Trophoblast cell (in vitro differentiated cells and primary cell): ENCODE results near the gene KRTAP10-12.

Source experiments
- DNase-seq, 2 donors: peaks; one replicate each; pipeline ENCODE4 v3.0.0-alpha.2; 2016
- H2AFZ ChIP-seq: 2 replicates; pipeline ENCODE4 v1.6.1; 2013; ENCODE audit warnings: low read length, moderate library complexity, mild to moderate bottlenecking; ENCODE audit not compliant: insufficient read depth, poor library complexity
- H2AK5ac ChIP-seq: 2 replicates; pipeline ENCODE4 v1.6.1; 2013; ENCODE audit warnings: mild to moderate bottlenecking, low read length
- H2BK120ac ChIP-seq: 2 replicates; pipeline ENCODE4 v1.6.1; 2013; ENCODE audit warnings: low read length, mild to moderate bottlenecking, moderate library complexity; ENCODE audit not compliant: insufficient read depth, poor library complexity
- H2BK12ac ChIP-seq: 2 replicates; pipeline ENCODE4 v1.6.1; 2013; ENCODE audit warnings: mild to moderate bottlenecking, low read length, moderate library complexity
- H2BK5ac ChIP-seq: 2 replicates; pipeline ENCODE4 v1.6.1; 2013; ENCODE audit warnings: low read length, low read depth, moderate library complexity, mild to moderate bottlenecking; ENCODE audit not compliant: poor library complexity
- H3K14ac ChIP-seq: 2 replicates; pipeline ENCODE4 v1.6.1; 2013; ENCODE audit warnings: mild to moderate bottlenecking, low read length
- H3K18ac ChIP-seq: 2 replicates; pipeline ENCODE4 v1.6.1; 2013; ENCODE audit warnings: mild to moderate bottlenecking, low read length
- H3K23ac ChIP-seq: 2 replicates; pipeline ENCODE4 v1.6.1; 2013; ENCODE audit warnings: low read length
- H3K27ac ChIP-seq: 2 replicates; pipeline ENCODE4 v1.5.1; 2013; ENCODE audit warnings: low read depth, mild to moderate bottlenecking, inconsistent platforms, low read length, moderate library complexity
- H3K27me3 ChIP-seq: 2 replicates; pipeline ENCODE4 v1.6.1; 2013; ENCODE audit warnings: inconsistent platforms, mild to moderate bottlenecking, low read length, moderate library complexity; ENCODE audit not compliant: insufficient read depth
- H3K36me3 ChIP-seq, 2 experiments: 1 replicate in 1 of 2; 2 replicates in 1 of 2; pipeline ENCODE4 v1.6.1; 2013; ENCODE audit warnings: low read length in 2 of 2, mild to moderate bottlenecking in 2 of 2, moderate library complexity in 1 of 2; ENCODE audit not compliant: insufficient read depth in 2 of 2, control insufficient read depth in 1 of 2
- H3K4ac ChIP-seq: 2 replicates; pipeline ENCODE4 v1.6.1; 2013; ENCODE audit warnings: low read depth, mild to moderate bottlenecking, low read length, moderate library complexity
- H3K4me1 ChIP-seq, 2 experiments: 1 replicate in 1 of 2; 2 replicates in 1 of 2; pipeline ENCODE4 v1.6.1; 2013; ENCODE audit warnings: low read length in 2 of 2, mild to moderate bottlenecking in 2 of 2, moderate library complexity in 1 of 2; ENCODE audit not compliant: insufficient read depth in 2 of 2, control insufficient read depth in 1 of 2
- H3K4me2 ChIP-seq: 2 replicates; pipeline ENCODE4 v1.6.1; 2013; ENCODE audit warnings: inconsistent platforms, mild to moderate bottlenecking, low read length, moderate library complexity
- H3K4me3 ChIP-seq: 2 replicates; pipeline ENCODE4 v1.5.1; 2013; ENCODE audit warnings: mild to moderate bottlenecking, low read depth, low read length, inconsistent platforms
- H3K79me1 ChIP-seq: one replicate; pipeline ENCODE4 v1.6.1; 2013; ENCODE audit warnings: low read length
- H3K79me2 ChIP-seq: 2 replicates; pipeline ENCODE4 v1.6.1; 2013; ENCODE audit warnings: low read length, mild to moderate bottlenecking; ENCODE audit not compliant: control insufficient read depth, insufficient read depth, poor library complexity
- H3K9ac ChIP-seq: 2 replicates; pipeline ENCODE4 v1.6.1; 2013; ENCODE audit warnings: mild to moderate bottlenecking, low read length
- H3K9me3 ChIP-seq: 2 replicates; pipeline ENCODE4 v1.6.1; 2013; ENCODE audit warnings: low read depth, mild to moderate bottlenecking, control low read depth, inconsistent platforms, low read length; ENCODE audit not compliant: insufficient read depth
- H4K12ac ChIP-seq: 2 replicates; pipeline ENCODE4 v1.6.1; 2013; ENCODE audit warnings: low read depth, mild to moderate bottlenecking, low read length, moderate library complexity
- H4K8ac ChIP-seq: 2 replicates; pipeline ENCODE4 v1.6.1; 2013; ENCODE audit warnings: low read depth, mild to moderate bottlenecking, low read length, moderate library complexity
- H4K91ac ChIP-seq: one replicate; pipeline ENCODE4 v1.6.1; 2013; ENCODE audit warnings: low read depth, mild to moderate bottlenecking, low read length, moderate library complexity
- WGBS: extraction: QIAGEN DNeasy Blood & Tissue Kit; methylation state at CpG from one replicate; pipeline ENCODE4 v1.1.7; 2013; ENCODE audit warnings: missing lambda C conversion rate; ENCODE audit not compliant: insufficient read length, insufficient coverage; ENCODE audit errors: extremely low coverage; 5-methylcytosine and 5-hydroxymethylcytosine counted together

The KRTAP10-12 gene

DNA sequence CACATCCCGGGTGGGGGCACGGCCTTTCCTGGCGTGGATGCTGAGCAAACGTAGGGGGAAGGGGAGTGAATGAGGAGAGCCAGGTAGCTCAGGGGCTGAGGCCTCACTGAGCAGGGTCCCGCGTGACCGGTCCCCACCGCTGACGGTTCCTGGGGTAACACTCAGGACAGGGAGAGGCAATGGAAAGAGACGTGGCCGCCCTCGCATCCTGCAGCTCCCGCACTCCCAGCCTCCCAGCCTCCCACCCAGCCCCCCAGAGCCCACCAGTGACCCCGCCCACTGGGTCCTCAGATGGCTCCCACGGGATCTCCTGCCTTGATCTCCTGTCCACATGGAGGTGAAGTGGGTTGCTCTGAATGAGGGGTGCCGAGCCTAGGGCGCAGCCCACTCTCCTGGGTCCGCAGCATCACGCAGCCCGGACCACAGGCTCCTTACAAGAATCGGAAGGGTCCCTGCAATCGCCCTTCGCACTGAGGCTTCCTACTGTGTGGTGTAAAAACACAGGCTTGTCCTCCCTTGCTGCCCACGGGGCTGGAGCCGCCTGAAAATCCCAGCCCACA is 12.0 kb downstream of the KRTAP10-12 start:
- Histone ChIP-seq H4K8ac (no peak overlapping the region), H3K79me1 (no peaks in the 10 kb centered on the region), H2BK5ac (no peak overlapping the region), H3K9me3 (peaks cover 15% of the 10 kb centered on the region), H2AFZ (no peak overlapping the region), H3K4ac (no peak overlapping the region), H3K23ac (no peak overlapping the region), H2BK120ac (no peak overlapping the region), H3K36me3 (no peaks in the 10 kb centered on the region), H3K9ac (no peak overlapping the region), H4K12ac (no peak overlapping the region), H3K18ac (no peak overlapping the region), H3K27me3 (peaks cover 79% of the 10 kb centered on the region), H3K27ac (no peak overlapping the region), H2BK12ac (no peak overlapping the region), H4K91ac (no peak overlapping the region), H3K79me2 (no peaks in the 10 kb centered on the region), H3K4me1 (peaks cover 0 to 7% of the 10 kb centered on the region in 2 experiments), H3K14ac (no peak overlapping the region), H3K4me3 (no peak overlapping the region), H2AK5ac (no peak overlapping the region), H3K4me2 (no peak overlapping the region)
- no CpG with 5 or more reads among the region's 25 CpGs for WGBS
- DNase-seq, result no peak

DNA sequence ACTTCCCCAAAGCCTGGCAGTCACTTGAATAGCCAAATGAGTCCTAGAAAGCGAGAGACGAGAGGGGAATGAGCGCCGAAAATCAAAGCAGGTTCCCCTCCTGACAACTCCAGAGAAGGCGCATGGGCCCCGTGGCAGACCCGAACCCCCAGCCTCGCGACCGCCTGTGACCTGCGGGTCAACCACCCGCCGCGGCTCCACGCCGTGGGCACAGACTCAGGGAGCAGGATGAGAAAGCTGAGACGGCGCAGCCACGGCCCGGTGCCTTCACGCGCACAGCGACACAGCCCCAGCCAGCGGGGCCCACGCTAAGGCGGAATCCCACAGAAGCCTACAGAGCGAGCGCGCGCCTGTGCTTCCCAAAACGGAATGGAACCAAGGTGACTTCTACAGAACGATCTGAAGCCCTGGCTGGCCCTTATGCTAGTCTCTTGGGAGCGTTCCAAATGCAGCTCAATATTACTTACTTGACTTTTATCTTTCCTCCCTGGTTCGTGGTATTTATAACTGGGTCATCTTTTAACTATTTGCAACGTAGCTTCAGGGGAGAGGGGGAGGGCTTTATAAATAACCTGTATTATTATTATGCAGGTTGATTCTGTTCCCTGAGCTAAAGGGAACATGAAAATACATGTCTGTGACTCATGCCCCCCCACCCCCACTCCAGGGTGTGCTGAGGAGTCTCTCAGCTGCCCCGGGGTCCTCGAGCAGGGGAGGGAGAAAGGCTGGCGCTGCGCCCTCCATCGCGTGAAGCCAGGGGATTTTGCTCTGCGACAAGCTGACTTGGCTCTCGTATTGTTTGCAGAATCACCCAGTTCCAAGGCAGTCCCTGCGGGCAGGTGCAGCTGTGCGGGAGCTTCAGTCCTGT is 12.7 kb downstream of the KRTAP10-12 start:
- Histone ChIP-seq H3K18ac (no peak overlapping the region), H2AFZ (no peak overlapping the region), H2BK120ac (no peak overlapping the region), H3K4ac (no peak overlapping the region), H3K4me1 (peaks cover 0 to 7% of the 10 kb centered on the region in 2 experiments), H4K8ac (no peak overlapping the region), H3K79me1 (no peaks in the 10 kb centered on the region), H3K36me3 (no peaks in the 10 kb centered on the region), H3K9ac (no peak overlapping the region), H2AK5ac (no peak overlapping the region), H3K14ac (no peak overlapping the region), H3K9me3 (peaks cover 12% of the 10 kb centered on the region), H4K12ac (no peak overlapping the region), H3K4me3 (no peak overlapping the region), H2BK12ac (no peak overlapping the region), H3K27me3 (peaks cover 74% of the 10 kb centered on the region), H3K79me2 (no peaks in the 10 kb centered on the region), H2BK5ac (no peak overlapping the region), H4K91ac (no peak overlapping the region), H3K4me2 (no peak overlapping the region), H3K27ac (no peak overlapping the region), H3K23ac (no peak overlapping the region)
- no CpG with 5 or more reads among the region's 45 CpGs for WGBS
- DNase-seq, result no peak

DNA sequence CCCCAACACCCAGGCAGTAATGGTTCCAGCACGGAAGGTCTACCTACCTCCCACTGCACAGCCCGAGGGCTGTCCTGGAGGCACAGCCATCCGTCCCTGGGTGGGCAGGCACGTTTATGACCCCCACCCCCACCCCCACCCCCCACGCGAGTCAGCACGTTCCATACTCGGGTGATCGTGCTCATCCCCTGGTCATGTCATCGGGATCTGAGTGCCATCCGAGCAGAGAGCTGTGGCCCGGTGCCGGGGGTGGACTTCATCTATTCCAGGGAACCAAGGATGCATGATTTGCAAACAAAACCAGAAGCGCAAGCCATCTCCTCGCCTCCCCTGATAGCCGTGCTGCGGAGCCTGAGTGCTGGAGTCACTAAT is 13.3 kb downstream of the KRTAP10-12 start:
- H3K4ac ChIP-seq, result no peak overlapping the region
- no peak overlapping the region for H3K14ac ChIP-seq
- H4K8ac ChIP-seq, result no peak overlapping the region
- no CpG with 5 or more reads among the region's 17 CpGs for WGBS
- H3K9ac ChIP-seq, result no peak overlapping the region
- no peak overlapping the region for H2AK5ac ChIP-seq
- H3K18ac ChIP-seq, result no peak overlapping the region
- H4K12ac ChIP-seq, result no peak overlapping the region
- no peak overlapping the region for H2BK5ac ChIP-seq
- no peak for DNase-seq
- no peak overlapping the region for H4K91ac ChIP-seq
- H3K79me2 ChIP-seq, result no peaks in the 10 kb centered on the region
- no peaks in the 10 kb centered on the region for H3K79me1 ChIP-seq
- no peak overlapping the region for H2BK12ac ChIP-seq
- H2BK120ac ChIP-seq, result no peak overlapping the region
- peaks cover 72% of the 10 kb centered on the region for H3K27me3 ChIP-seq
- H3K36me3 ChIP-seq, result no peaks in the 10 kb centered on the region
- H3K4me1 ChIP-seq, result peaks cover 0 to 7% of the 10 kb centered on the region in 2 experiments
- peaks cover 10% of the 10 kb centered on the region for H3K9me3 ChIP-seq
- H3K27ac ChIP-seq, result no peak overlapping the region
- no peak overlapping the region for H2AFZ ChIP-seq
- H3K23ac ChIP-seq, result no peak overlapping the region
- H3K4me3 ChIP-seq, result no peak overlapping the region
- no peak overlapping the region for H3K4me2 ChIP-seq

DNA sequence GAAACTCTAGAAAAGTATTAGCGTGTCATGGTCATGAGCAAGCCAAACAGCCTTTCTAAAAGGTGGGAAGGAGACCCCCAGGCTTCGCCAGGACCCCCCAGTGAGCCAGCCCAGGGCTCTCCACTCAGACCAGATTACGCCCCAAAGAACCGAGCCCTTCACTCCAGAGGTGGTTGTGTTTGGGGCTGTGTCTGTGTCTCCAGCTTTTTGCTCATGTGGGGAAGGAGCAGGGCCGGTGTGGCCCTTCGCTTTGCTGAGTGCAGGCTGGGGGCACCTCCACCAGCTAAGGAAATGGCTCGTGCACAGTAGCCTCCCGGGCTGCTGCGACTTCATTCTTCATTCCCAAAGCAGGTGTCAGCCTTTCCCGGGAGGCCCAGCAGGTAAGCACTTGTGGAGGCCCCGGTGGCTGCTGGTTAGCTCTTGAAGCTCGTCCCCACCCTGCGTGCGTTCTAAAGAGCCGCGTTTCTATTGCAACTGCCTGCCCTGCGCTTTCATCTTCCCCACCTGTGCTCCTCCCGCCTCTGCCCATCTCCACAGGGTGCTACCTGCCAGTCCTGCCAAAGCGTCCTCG is 13.9 kb downstream of the KRTAP10-12 start:
- no CpG with 5 or more reads among the region's 20 CpGs for WGBS
- Histone ChIP-seq H3K79me2 (no peaks in the 10 kb centered on the region), H4K12ac (no peak overlapping the region)

More for the DNA sequence above, 13.9 kb downstream of the KRTAP10-12 start:
- Histone ChIP-seq H3K4ac (no peak overlapping the region), H2BK120ac (no peak overlapping the region), H2AFZ (no peak overlapping the region), H4K8ac (no peak overlapping the region), H3K27me3 (peaks cover 72% of the 10 kb centered on the region), H2BK12ac (no peak overlapping the region), H3K27ac (no peak overlapping the region), H3K23ac (no peak overlapping the region), H3K4me1 (peaks cover 0 to 7% of the 10 kb centered on the region in 2 experiments), H2AK5ac (no peak overlapping the region), H3K9ac (no peak overlapping the region), H2BK5ac (no peak overlapping the region), H3K79me1 (no peaks in the 10 kb centered on the region), H3K4me2 (no peak overlapping the region), H3K18ac (no peak overlapping the region), H3K36me3 (no peaks in the 10 kb centered on the region), H3K9me3 (peaks cover 10% of the 10 kb centered on the region), H3K14ac (no peak overlapping the region), H4K91ac (no peak overlapping the region), H3K4me3 (no peak overlapping the region)
- peak in 1 of 2 donors; percentile 6 for DNase-seq
